Ishikawa (cell line): ENCODE data around the gene ABCD3.

ENCODE experiments used
- CEBPB ChIP-seq: IDR thresholded peaks from 2 replicates; pipeline ENCODE4 v1.6.1; 2012
- CREB1 ChIP-seq: IDR thresholded peaks from 2 replicates; pipeline ENCODE4 v1.6.1; 2012; ENCODE audit warnings: low read depth
- FOXM1 ChIP-seq: IDR thresholded peaks from 2 replicates; pipeline ENCODE4 v1.6.1; 2012; ENCODE audit warnings: low read depth, borderline replicate concordance
- NFIC ChIP-seq: IDR thresholded peaks from 2 replicates; pipeline ENCODE4 v1.6.1; 2012
- TAF1 ChIP-seq: IDR thresholded peaks from 2 replicates; pipeline ENCODE4 v1.6.1; 2012; ENCODE audit warnings: low read depth, mild to moderate bottlenecking
- TCF12 ChIP-seq: IDR thresholded peaks from 2 replicates; pipeline ENCODE4 v1.6.1; 2012; ENCODE audit warnings: low read depth
- TEAD4 ChIP-seq: IDR thresholded peaks from 2 replicates; pipeline ENCODE4 v1.6.1; 2012
- USF1 ChIP-seq: IDR thresholded peaks from 2 replicates; pipeline ENCODE4 v1.6.1; 2012
- YY1 ChIP-seq: IDR thresholded peaks from 2 replicates; pipeline ENCODE4 v1.6.1; 2012; ENCODE audit warnings: low read depth

- TF ChIP-seq FOXM1: no peak
- no peak for TF ChIP-seq USF1
- no peak for TF ChIP-seq TEAD4
- no peak for TF ChIP-seq CEBPB
- no peak for TF ChIP-seq NFIC
- no peak for TF ChIP-seq YY1
- no peak for TF ChIP-seq TAF1
- no peak for TF ChIP-seq TCF12
- no peak for TF ChIP-seq CREB1
Observed at GRCh38 chr1:94383966-94384408, 34.2 kb upstream of the ABCD3 start.
